ENCODE data around the gene CERKL. TPM values are rescaled to one million over a fixed set of nuclear protein-coding genes. Genes with fewer than 3 reads are reported as not detected.

The CERKL gene
- total RNA-seq, 1 donor from 2014 or later: not detected

GRCh38 chr2:181602017-181602416 is 54.9 kb downstream of the CERKL start:
- Mint-ChIP-seq H3K27ac (ENCODE audit: unreplicated experiment) (no peak overlapping the region), H3K27me3 (ENCODE audit: unreplicated experiment) (peaks cover 26% of the 10 kb centered on the region), H3K4me3 (ENCODE audit: unreplicated experiment) (no peak overlapping the region), H3K36me3 (ENCODE audit: unreplicated experiment) (no peaks in the 10 kb centered on the region), H3K4me1 (ENCODE audit: unreplicated experiment) (no peaks in the 10 kb centered on the region), H3K9me3 (ENCODE audit: unreplicated experiment) (peaks cover 4% of the 10 kb centered on the region)
- DNase-seq (ENCODE audit: extremely low spot score, unreplicated experiment): no peak
- no peak for TF ChIP-seq CTCF (IDR thresholded peaks at IDR 0.05)

- no peak for TF ChIP-seq CTCF (IDR thresholded peaks at IDR 0.05)
Observed at GRCh38 chr2:181596556-181596955, 60.3 kb downstream of the CERKL start.

GRCh38 chr2:181594322-181594721 is 62.6 kb downstream of the CERKL start:
- Mint-ChIP-seq H3K27me3 (ENCODE audit: unreplicated experiment) (peaks cover 7% of the 10 kb centered on the region), H3K36me3 (ENCODE audit: unreplicated experiment) (no peaks in the 10 kb centered on the region), H3K4me1 (ENCODE audit: unreplicated experiment) (no peaks in the 10 kb centered on the region), H3K4me3 (ENCODE audit: unreplicated experiment) (no peak overlapping the region), H3K9me3 (ENCODE audit: unreplicated experiment) (no peaks in the 10 kb centered on the region), H3K27ac (ENCODE audit: unreplicated experiment) (no peak overlapping the region)
- DNase-seq (ENCODE audit: extremely low spot score, unreplicated experiment): no peak
- no peak for TF ChIP-seq CTCF (IDR thresholded peaks at IDR 0.05)

More at GRCh38 chr2:181596556-181596955, 60.3 kb downstream of the CERKL start:
- H3K36me3 Mint-ChIP-seq (ENCODE audit: unreplicated experiment): no peaks in the 10 kb centered on the region
- no peak overlapping the region for H3K4me3 Mint-ChIP-seq (ENCODE audit: unreplicated experiment)
- H3K4me1 Mint-ChIP-seq (ENCODE audit: unreplicated experiment): no peaks in the 10 kb centered on the region
- no peaks in the 10 kb centered on the region for H3K9me3 Mint-ChIP-seq (ENCODE audit: unreplicated experiment)
- no peak for DNase-seq (ENCODE audit: extremely low spot score, unreplicated experiment)
- H3K27me3 Mint-ChIP-seq (ENCODE audit: unreplicated experiment): peaks cover 13% of the 10 kb centered on the region
- no peak overlapping the region for H3K27ac Mint-ChIP-seq (ENCODE audit: unreplicated experiment)

- no peaks in the 10 kb centered on the region for H3K36me3 Mint-ChIP-seq (ENCODE audit: unreplicated experiment)
- no peak overlapping the region for H3K4me3 Mint-ChIP-seq (ENCODE audit: unreplicated experiment)
Observed at GRCh38 chr2:181589779-181590178, 67.1 kb downstream of the CERKL start.

GRCh38 chr2:181588546-181588945 is 68.4 kb downstream of the CERKL start:
- Mint-ChIP-seq H3K4me3 (ENCODE audit: unreplicated experiment) (no peak overlapping the region), H3K4me1 (ENCODE audit: unreplicated experiment) (peaks cover 8% of the 10 kb centered on the region), H3K36me3 (ENCODE audit: unreplicated experiment) (no peaks in the 10 kb centered on the region), H3K9me3 (ENCODE audit: unreplicated experiment) (no peaks in the 10 kb centered on the region), H3K27ac (ENCODE audit: unreplicated experiment) (no peak overlapping the region), H3K27me3 (ENCODE audit: unreplicated experiment) (peaks cover 32% of the 10 kb centered on the region)
- TF ChIP-seq CTCF (IDR thresholded peaks at IDR 0.05): no peak
- no peak for DNase-seq (ENCODE audit: extremely low spot score, unreplicated experiment)

More at GRCh38 chr2:181589779-181590178, 67.1 kb downstream of the CERKL start:
- H3K27me3 Mint-ChIP-seq (ENCODE audit: unreplicated experiment): peaks cover 28% of the 10 kb centered on the region
- TF ChIP-seq CTCF (IDR thresholded peaks at IDR 0.05): no peak
- H3K4me1 Mint-ChIP-seq (ENCODE audit: unreplicated experiment): peaks cover 8% of the 10 kb centered on the region
- H3K9me3 Mint-ChIP-seq (ENCODE audit: unreplicated experiment): no peaks in the 10 kb centered on the region
- H3K27ac Mint-ChIP-seq (ENCODE audit: unreplicated experiment): no peak overlapping the region
- no peak for DNase-seq (ENCODE audit: extremely low spot score, unreplicated experiment)

All from osteocyte (in vitro differentiated cells).